ENCODE results near the gene ALPP. TPM values are rescaled to one million over a fixed set of nuclear protein-coding genes. Genes with fewer than 3 reads are reported as not detected.

The ALPP gene
- total and polyA plus RNA-seq, 4 donors: 0.06 to 0.30 (median 0.10) TPM; not detected in 1

Small RNA genes lying within 50 kb of the gene (small RNA-seq; reads per million reads assigned to genes)
- gene AC068134.3 (ENCODE audit: low replicate concordance) (not detected), gene AC068134.4 (ENCODE audit: low replicate concordance) (not detected)

Other genes starting within 250 kb of the ALPP start
- not detected for gene ALPG, start 28.1 kb downstream of the ALPP start, total RNA-seq
- gene ALPG, start 28.1 kb downstream of the ALPP start, polyA plus RNA-seq (ENCODE audit: insufficient read length in 2 of 2): under 1 TPM; 0.09 to 0.13 TPM
- under 1 TPM in 1 of 2 donors, not detected in 1; 0.20 TPM for gene ALPI, start 77.4 kb downstream of the ALPP start, total RNA-seq
- gene ALPI, start 77.4 kb downstream of the ALPP start, polyA plus RNA-seq (ENCODE audit: insufficient read length in 2 of 2): not detected
- gene ECEL1, start 109.1 kb downstream of the ALPP start, total RNA-seq: 10 to 100 TPM; 23.5 to 25.2 TPM
- gene ECEL1, start 109.1 kb downstream of the ALPP start, polyA plus RNA-seq (ENCODE audit: insufficient read length in 2 of 2): 10 to 100 TPM; 80.4 to 82.6 TPM
- gene PRSS56, start 141.6 kb downstream of the ALPP start, total RNA-seq: 1 to 10 TPM in 1 of 2 donors, under 1 TPM in 1; 0.89 to 1.5 TPM
- 1 to 10 TPM; 4.8 to 5.8 TPM for gene PRSS56, start 141.6 kb downstream of the ALPP start, polyA plus RNA-seq (ENCODE audit: insufficient read length in 2 of 2)
- gene CHRND, start 147.4 kb downstream of the ALPP start, total RNA-seq: under 1 TPM; 0.10 to 0.17 TPM
- gene CHRND, start 147.4 kb downstream of the ALPP start, polyA plus RNA-seq (ENCODE audit: insufficient read length in 2 of 2): under 1 TPM; 0.40 to 0.74 TPM
- under 1 TPM in 1 of 2 donors, not detected in 1; 0.06 TPM for gene CHRNG, start 160.9 kb downstream of the ALPP start, total RNA-seq
- under 1 TPM; 0.35 TPM for gene CHRNG, start 160.9 kb downstream of the ALPP start, polyA plus RNA-seq (ENCODE audit: insufficient read length in 2 of 2)
- 10 to 100 TPM in 1 of 2 donors, 1 to 10 TPM in 1; 5.9 to 11.1 TPM for gene TIGD1, start 171.8 kb downstream of the ALPP start, total RNA-seq
- gene TIGD1, start 171.8 kb downstream of the ALPP start, polyA plus RNA-seq (ENCODE audit: insufficient read length in 2 of 2): 10 to 100 TPM in 1 of 2 donors, 1 to 10 TPM in 1; 9.8 to 10.8 TPM
- 10 to 100 TPM; 37.4 to 84.4 TPM for gene EIF4E2, start 171.9 kb downstream of the ALPP start, total RNA-seq
- gene EIF4E2, start 171.9 kb downstream of the ALPP start, polyA plus RNA-seq (ENCODE audit: insufficient read length in 2 of 2): 10 to 100 TPM; 71.7 to 72.7 TPM

All from spinal cord (tissue), 4 donors.